Chondrocyte (in vitro differentiated cells): ENCODE data around the gene MYOM1. TPM values are rescaled to one million over a fixed set of nuclear protein-coding genes. Genes with fewer than 3 reads are reported as not detected.

Experiments used
- DNase-seq: peaks from one replicate; pipeline ENCODE4 v3.0.0; 2021; ENCODE audit warnings: mixed read lengths, low spot score
- H3K27ac Mint-ChIP-seq: one replicate; pipeline ENCODE4 v1.8.0; 2021; ENCODE audit warnings: mild to moderate bottlenecking, moderate library complexity, mixed read lengths; ENCODE audit not compliant: unreplicated experiment
- H3K27me3 Mint-ChIP-seq: 2 replicates; pipeline ENCODE4 v1.8.0; 2021; ENCODE audit warnings: low read depth, mixed read lengths
- H3K36me3 Mint-ChIP-seq: 2 replicates; pipeline ENCODE4 v1.8.0; 2021; ENCODE audit warnings: low read depth, mixed read lengths
- H3K4me1 Mint-ChIP-seq: 2 replicates; pipeline ENCODE4 v1.8.0; 2021; ENCODE audit warnings: low read depth, mild to moderate bottlenecking, mixed read lengths
- H3K4me3 Mint-ChIP-seq: one replicate; pipeline ENCODE4 v1.8.0; 2021; ENCODE audit warnings: mild to moderate bottlenecking, moderate library complexity, mixed read lengths; ENCODE audit not compliant: unreplicated experiment
- H3K9me3 Mint-ChIP-seq: 2 replicates; pipeline ENCODE4 v1.8.0; 2021; ENCODE audit warnings: low read depth, mixed read lengths
- CTCF ChIP-seq: fragments of 200-600 bp; sonication (generic); IDR thresholded peaks from 2 replicates; pipeline ENCODE4 v1.5.0; 2021; ENCODE audit warnings: antibody characterized with exemption, mild to moderate bottlenecking, moderate library complexity
- total RNA-seq: library from RNA; stranded (reverse); gene quantifications from 3 replicates; pipeline ENCODE4 v1.2.1, GENCODE V29; 2021

The MYOM1 gene
- total RNA-seq, 1 donor from 2014 or later = 1.5 TPM

GRCh38 chr18:3126457-3127097, 93.2 kb downstream of the MYOM1 start:
- Mint-ChIP-seq H3K4me1 (peaks cover 6% of the 10 kb centered on the region), H3K27ac (no peak overlapping the region), H3K9me3 (peaks cover 8% of the 10 kb centered on the region), H3K36me3 (peaks cover 7% of the 10 kb centered on the region), H3K4me3 (no peak overlapping the region), H3K27me3 (no peaks in the 10 kb centered on the region)
- no peak for DNase-seq
- no peak for TF ChIP-seq CTCF

GRCh38 chr18:3124822-3125221, 94.9 kb downstream of the MYOM1 start:
- Mint-ChIP-seq H3K36me3 (peaks cover 7% of the 10 kb centered on the region), H3K9me3 (peaks cover 8% of the 10 kb centered on the region), H3K4me3 (no peak overlapping the region), H3K27ac (no peak overlapping the region), H3K27me3 (no peaks in the 10 kb centered on the region), H3K4me1 (peaks cover 6% of the 10 kb centered on the region)
- TF ChIP-seq CTCF = no peak
- DNase-seq = no peak

- Mint-ChIP-seq H3K27ac (no peak overlapping the region), H3K4me3 (no peak overlapping the region)
- TF ChIP-seq CTCF = no peak
These were observed 96.9 kb downstream of the MYOM1 start for GRCh38 chr18:3122851-3123250.

GRCh38 chr18:3121259-3121658, 98.5 kb downstream of the MYOM1 start:
- Mint-ChIP-seq H3K27me3 (no peaks in the 10 kb centered on the region), H3K4me1 (peaks cover 4% of the 10 kb centered on the region), H3K27ac (no peak overlapping the region), H3K36me3 (peaks cover 7% of the 10 kb centered on the region), H3K9me3 (peaks cover 8% of the 10 kb centered on the region), H3K4me3 (no peak overlapping the region)
- DNase-seq = no peak
- TF ChIP-seq CTCF = peak; percentile 41

More at GRCh38 chr18:3122851-3123250, 96.9 kb downstream of the MYOM1 start:
- DNase-seq = no peak
- no peaks in the 10 kb centered on the region for H3K27me3 Mint-ChIP-seq
- H3K4me1 Mint-ChIP-seq = peaks cover 4% of the 10 kb centered on the region
- peaks cover 8% of the 10 kb centered on the region for H3K9me3 Mint-ChIP-seq
- H3K36me3 Mint-ChIP-seq = peaks cover 7% of the 10 kb centered on the region

GRCh38 chr18:3120356-3120755, 99.4 kb downstream of the MYOM1 start:
- Mint-ChIP-seq H3K9me3 (peaks cover 8% of the 10 kb centered on the region), H3K27me3 (no peaks in the 10 kb centered on the region), H3K4me3 (no peak overlapping the region), H3K36me3 (peaks cover 7% of the 10 kb centered on the region), H3K4me1 (peaks cover 4% of the 10 kb centered on the region), H3K27ac (no peak overlapping the region)
- no peak for DNase-seq
- no peak for TF ChIP-seq CTCF
